Amniotic epithelial cell (primary cell): ENCODE results near the gene GABRD.
"Not testable (repeated sequence)": the region's sequence is repeated elsewhere in the genome, so short reads cannot be mapped to it uniquely, and the experiment has no call there.

Experiments
- DNase-seq: peaks from one replicate; pipeline ENCODE4 v3.0.0-alpha.2; 2010; ENCODE audit warnings: low read depth

Gene GABRD

GRCh38 chr1:2019172-2019543 lies at the start of gene GABRD:
TSS of gene GABRD (plus strand) at chr1:2019345. CDS start at chr1:2019424, 79 bp downstream.
- DNase-seq = no peak

- no peak for DNase-seq
Observed at GRCh38 chr1:1969505-1969900, 49.6 kb upstream of the GABRD start.

- DNase-seq = no peak
Observed at GRCh38 chr1:1969953-1970716, 49.0 kb upstream of the GABRD start.

GRCh38 chr1:1971017-1971416 lies 48.1 kb upstream of the GABRD start:
- no peak for DNase-seq

GRCh38 chr1:1971688-1972087 lies 47.5 kb upstream of the GABRD start:
- no peak for DNase-seq

GRCh38 chr1:1972976-1973715 lies 46.0 kb upstream of the GABRD start:
- no peak for DNase-seq

GRCh38 chr1:1973716-1974642 lies 45.2 kb upstream of the GABRD start:
- no peak for DNase-seq

- DNase-seq = no peak
Observed at GRCh38 chr1:1974834-1975233, 44.3 kb upstream of the GABRD start.

- no peak for DNase-seq
Observed at GRCh38 chr1:1975535-1975934, 43.6 kb upstream of the GABRD start.

GRCh38 chr1:1976031-1976430 lies 43.1 kb upstream of the GABRD start:
- no peak for DNase-seq

- no peak for DNase-seq
Observed at GRCh38 chr1:1978108-1978507, 41.0 kb upstream of the GABRD start.

- not testable (repeated sequence) for DNase-seq
Observed at GRCh38 chr1:1978690-1979481, 40.3 kb upstream of the GABRD start.

GRCh38 chr1:1979482-1980165 lies 39.5 kb upstream of the GABRD start:
- DNase-seq = no peak

GRCh38 chr1:1980467-1981141 lies 38.5 kb upstream of the GABRD start:
- DNase-seq = no peak

GRCh38 chr1:1981142-1981500 lies 38.0 kb upstream of the GABRD start:
- DNase-seq = no peak

- DNase-seq = not testable (repeated sequence)
Observed at GRCh38 chr1:1981631-1982327, 37.4 kb upstream of the GABRD start.

GRCh38 chr1:1982379-1983232 lies 36.5 kb upstream of the GABRD start:
- DNase-seq = no peak

GRCh38 chr1:1984560-1985070 lies 34.5 kb upstream of the GABRD start:
- DNase-seq = no peak
